Activated T-cell treated with anti-CD3 and anti-CD28 coated beads for 24 hours (primary cell): ENCODE measurements around the gene ACYP2.
"Not testable (repeated sequence)": the region's sequence is repeated elsewhere in the genome, so short reads cannot be mapped to it uniquely, and the experiment has no call there.

Experiments
- DNase-seq: peaks from one replicate; pipeline ENCODE4 v3.0.0-alpha.2; 2020; ENCODE audit warnings: low read depth

ACYP2 gene

GRCh38 chr2:54099370-54099769 is 16.0 kb upstream of the ACYP2 start:
- DNase-seq, result no peak

GRCh38 chr2:54099829-54100585 is 15.4 kb upstream of the ACYP2 start:
- DNase-seq, result no peak

GRCh38 chr2:54100772-54101171 is 14.6 kb upstream of the ACYP2 start:
- DNase-seq, result no peak

- no peak for DNase-seq
These were observed 11.7 kb upstream of the ACYP2 start for GRCh38 chr2:54103454-54104314.

GRCh38 chr2:54106631-54107454 is 8.6 kb upstream of the ACYP2 start:
- peak; percentile 11 for DNase-seq

GRCh38 chr2:54107455-54107764 is 8.0 kb upstream of the ACYP2 start:
- DNase-seq, result no peak

- DNase-seq, result no peak
These were observed 7.4 kb upstream of the ACYP2 start for GRCh38 chr2:54107903-54108615.

- no peak for DNase-seq
These were observed 5.6 kb upstream of the ACYP2 start for GRCh38 chr2:54109848-54110247.

GRCh38 chr2:54114479-54114878 is 936 bp upstream of the ACYP2 start:
- not testable (repeated sequence) for DNase-seq

- DNase-seq, result no peak
These were observed 505 bp upstream of the ACYP2 start for GRCh38 chr2:54114936-54115283.

- DNase-seq, result not testable (repeated sequence)
These were observed 1.2 kb downstream of the ACYP2 start for GRCh38 chr2:54116598-54116997.

GRCh38 chr2:54120950-54121349 is 5.5 kb downstream of the ACYP2 start:
- no peak for DNase-seq

- DNase-seq, result no peak
These were observed 6.9 kb downstream of the ACYP2 start for GRCh38 chr2:54122171-54122935.

GRCh38 chr2:54122939-54123338 is 7.5 kb downstream of the ACYP2 start:
- no peak for DNase-seq

- DNase-seq, result not testable (repeated sequence)
These were observed 11.8 kb downstream of the ACYP2 start for GRCh38 chr2:54127174-54127573.

- DNase-seq, result no peak
These were observed 17.6 kb downstream of the ACYP2 start for GRCh38 chr2:54133056-54133455.

- DNase-seq, result no peak
These were observed 23.8 kb downstream of the ACYP2 start for GRCh38 chr2:54139210-54139609.

- no peak for DNase-seq
These were observed 28.4 kb downstream of the ACYP2 start for GRCh38 chr2:54143780-54144179.

GRCh38 chr2:54148391-54148790 is 33.0 kb downstream of the ACYP2 start:
- DNase-seq, result no peak

- no peak for DNase-seq
These were observed 34.4 kb downstream of the ACYP2 start for GRCh38 chr2:54149638-54150441.
